ENCODE data around the gene NUP205. TPM values are rescaled to one million over a fixed set of nuclear protein-coding genes. Genes with fewer than 3 reads are reported as not detected.

The NUP205 gene
- total RNA-seq, 1 donor from 2014 or later = 33.6 TPM

DNA sequence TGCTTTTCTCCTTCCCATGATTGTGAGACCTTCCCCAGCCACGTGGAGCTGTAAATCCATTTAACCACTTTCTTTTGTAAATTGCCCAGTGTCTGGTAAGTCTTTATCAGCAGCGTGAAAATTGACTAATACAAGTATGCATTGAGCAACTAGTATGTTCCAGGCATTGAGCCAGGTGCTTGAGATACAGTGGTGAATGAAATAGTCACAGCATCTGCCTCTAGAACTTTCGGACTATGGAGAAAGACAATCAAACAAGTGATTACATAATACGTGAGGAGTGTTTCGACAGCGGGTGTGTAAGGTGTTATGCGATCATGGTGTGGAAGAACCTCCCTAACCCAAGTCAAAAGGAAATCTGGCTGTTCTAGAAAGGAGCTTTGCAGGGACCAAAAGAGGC is 21.6 kb upstream of the NUP205 start:
- H3K4me1 ChIP-seq = no peaks in the 10 kb centered on the region
- no peaks in the 10 kb centered on the region for H3K36me3 ChIP-seq
- no peak for DNase-seq (ENCODE audit: low spot score in 2 of 2)
- no peak for TF ChIP-seq CTCF (IDR thresholded peaks at IDR 0.05)
- intact Hi-C loops (cut with DNase I) = no loop called here
- H3K27ac ChIP-seq = no peak overlapping the region
- no peak overlapping the region for H3K4me3 ChIP-seq
- H3K9me3 ChIP-seq = no peaks in the 10 kb centered on the region
- H3K27me3 ChIP-seq = no peaks in the 10 kb centered on the region

DNA sequence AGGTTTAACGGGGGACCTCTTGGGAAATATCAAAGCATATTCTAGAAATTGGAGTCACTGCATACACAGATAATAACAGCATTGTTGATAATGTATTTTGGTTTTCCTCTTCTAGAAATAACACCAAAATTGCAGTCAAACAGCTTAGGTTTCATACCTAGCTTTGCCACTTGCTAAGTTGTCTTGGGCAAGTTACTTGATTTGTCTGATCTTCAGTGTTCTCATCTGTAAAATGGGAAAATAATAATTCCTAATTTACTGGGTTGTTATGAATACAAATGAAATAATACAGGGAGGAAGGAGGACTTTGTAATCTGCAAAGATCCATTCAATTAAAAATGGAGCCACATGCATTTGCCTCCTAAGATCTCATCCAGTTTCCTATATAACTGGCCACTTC is 20.3 kb upstream of the NUP205 start:
- no peak for DNase-seq (ENCODE audit: low spot score in 2 of 2)
- Histone ChIP-seq H3K9me3 (no peaks in the 10 kb centered on the region), H3K4me3 (no peak overlapping the region), H3K27ac (no peak overlapping the region), H3K27me3 (no peaks in the 10 kb centered on the region), H3K4me1 (no peaks in the 10 kb centered on the region), H3K36me3 (no peaks in the 10 kb centered on the region)
- no peak for TF ChIP-seq CTCF (IDR thresholded peaks at IDR 0.05)
- intact Hi-C loops (cut with DNase I) = no loop called here

GRCh38 chr7:135537905-135538304 is 19.8 kb upstream of the NUP205 start:
- DNase-seq (ENCODE audit: low spot score in 2 of 2) = no peak

GRCh38 chr7:135538376-135538775 is 19.3 kb upstream of the NUP205 start:
- TF ChIP-seq CTCF (IDR thresholded peaks at IDR 0.05) = no peak
- Histone ChIP-seq H3K4me3 (no peak overlapping the region), H3K27ac (no peak overlapping the region), H3K9me3 (no peaks in the 10 kb centered on the region), H3K4me1 (no peaks in the 10 kb centered on the region), H3K27me3 (no peaks in the 10 kb centered on the region), H3K36me3 (no peaks in the 10 kb centered on the region)
- no peak for DNase-seq (ENCODE audit: low spot score in 2 of 2)
- intact Hi-C loops (cut with DNase I) = no loop called here

More at GRCh38 chr7:135537905-135538304, 19.8 kb upstream of the NUP205 start:
- no peaks in the 10 kb centered on the region for H3K27me3 ChIP-seq
- H3K36me3 ChIP-seq = no peaks in the 10 kb centered on the region
- H3K27ac ChIP-seq = no peak overlapping the region
- H3K4me3 ChIP-seq = no peak overlapping the region
- no peaks in the 10 kb centered on the region for H3K4me1 ChIP-seq
- no peak for TF ChIP-seq CTCF (IDR thresholded peaks at IDR 0.05)
- H3K9me3 ChIP-seq = no peaks in the 10 kb centered on the region
- intact Hi-C loops (cut with DNase I) = no loop called here

- H3K27ac ChIP-seq = no peak overlapping the region
- DNase-seq (ENCODE audit: low spot score in 2 of 2) = no peak
- H3K9me3 ChIP-seq = no peaks in the 10 kb centered on the region
- no peaks in the 10 kb centered on the region for H3K27me3 ChIP-seq
- TF ChIP-seq CTCF (IDR thresholded peaks at IDR 0.05) = no peak
- intact Hi-C loops (cut with DNase I) = no loop called here
- H3K36me3 ChIP-seq = no peaks in the 10 kb centered on the region
- no peak overlapping the region for H3K4me3 ChIP-seq
- no peaks in the 10 kb centered on the region for H3K4me1 ChIP-seq
Observed at GRCh38 chr7:135539629-135540028, 18.1 kb upstream of the NUP205 start.

DNA sequence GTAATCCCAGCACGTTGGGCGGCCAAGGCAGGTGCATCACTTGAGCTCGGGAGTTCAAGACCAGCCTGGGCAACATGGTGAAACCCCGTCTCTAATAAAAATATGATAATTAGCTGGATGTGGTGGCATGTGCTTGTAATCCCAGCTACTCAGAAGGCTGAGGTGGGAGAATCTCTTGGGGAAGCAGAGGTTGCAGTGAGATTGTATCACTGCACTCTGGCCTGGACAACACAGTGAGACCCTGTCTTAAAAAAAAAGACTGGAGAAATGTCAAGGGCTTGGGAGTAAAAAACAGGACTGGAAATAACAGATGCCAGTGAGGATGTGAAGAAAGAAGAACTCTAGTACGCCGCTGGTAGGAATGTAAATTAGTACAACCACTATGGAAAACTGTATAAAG is 16.7 kb upstream of the NUP205 start:
- TF ChIP-seq CTCF (IDR thresholded peaks at IDR 0.05) = no peak
- H3K36me3 ChIP-seq = no peaks in the 10 kb centered on the region
- H3K9me3 ChIP-seq = no peaks in the 10 kb centered on the region
- intact Hi-C loops (cut with DNase I) = no loop called here
- H3K4me1 ChIP-seq = no peaks in the 10 kb centered on the region
- no peak overlapping the region for H3K4me3 ChIP-seq
- DNase-seq (ENCODE audit: low spot score in 2 of 2) = no peak
- H3K27ac ChIP-seq = no peak overlapping the region
- no peaks in the 10 kb centered on the region for H3K27me3 ChIP-seq
